HG02588 (cell line): Measurements from ENCODE around the gene SLC6A9.

Source experiments
- ATAC-seq: cut with Tn5 transposase; IDR thresholded peaks from one replicate; pipeline ENCODE4 v1.9.1; 2021; ENCODE audit warnings: mild to moderate bottlenecking, moderate library complexity; ENCODE audit not compliant: unreplicated experiment

The SLC6A9 gene

DNA sequence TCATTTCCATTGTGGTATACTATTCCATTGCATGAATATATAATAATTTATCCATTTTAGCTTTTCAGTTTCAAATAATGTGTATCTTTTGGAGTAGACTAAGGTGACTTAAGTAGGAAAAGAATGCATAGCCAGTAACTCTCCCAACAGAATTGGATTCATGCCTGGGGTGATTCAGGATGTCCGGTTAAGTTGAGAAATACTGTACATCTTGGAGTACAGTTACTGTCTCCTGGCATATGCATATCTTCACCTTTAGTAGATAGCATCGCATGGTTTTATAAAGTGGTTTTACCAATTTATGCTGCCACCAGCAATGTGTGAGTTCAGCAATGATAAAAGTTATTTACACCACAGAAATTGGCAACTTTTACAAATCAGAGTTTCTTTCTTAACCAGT lies 18.6 kb upstream of the SLC6A9 start:
- no peak for ATAC-seq

DNA sequence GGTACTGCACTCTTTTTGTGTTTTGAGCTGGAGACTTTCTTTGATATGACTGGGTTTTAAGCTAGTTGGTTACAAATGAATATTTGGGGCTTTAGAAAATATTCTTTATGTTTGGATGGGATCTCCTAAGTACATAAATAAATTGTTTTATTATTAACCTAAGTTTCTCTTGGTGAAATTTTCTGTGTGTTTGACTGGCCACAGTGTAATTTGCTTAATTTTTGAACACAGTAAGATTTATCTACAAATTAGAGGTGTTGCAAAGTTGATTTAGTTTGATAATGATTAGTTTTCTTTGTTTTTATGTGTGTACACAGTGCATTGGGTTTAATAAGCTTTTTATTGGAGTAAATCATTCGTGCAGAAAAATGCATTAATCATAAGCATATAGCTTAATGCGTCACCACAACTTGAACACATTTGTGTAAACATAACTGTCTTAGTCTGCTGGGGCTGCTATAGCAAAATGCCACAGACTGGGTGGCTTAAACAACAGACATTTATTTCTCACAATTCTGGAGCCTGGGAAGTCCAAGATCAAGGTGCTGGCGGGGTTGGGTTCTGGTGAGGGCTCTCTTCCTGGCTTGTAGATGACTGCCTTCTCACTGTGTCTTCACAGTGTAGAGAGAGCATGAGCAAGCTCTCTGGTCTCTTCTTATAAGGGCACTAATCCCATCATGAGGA lies 17.4 kb upstream of the SLC6A9 start:
- ATAC-seq: no peak

DNA sequence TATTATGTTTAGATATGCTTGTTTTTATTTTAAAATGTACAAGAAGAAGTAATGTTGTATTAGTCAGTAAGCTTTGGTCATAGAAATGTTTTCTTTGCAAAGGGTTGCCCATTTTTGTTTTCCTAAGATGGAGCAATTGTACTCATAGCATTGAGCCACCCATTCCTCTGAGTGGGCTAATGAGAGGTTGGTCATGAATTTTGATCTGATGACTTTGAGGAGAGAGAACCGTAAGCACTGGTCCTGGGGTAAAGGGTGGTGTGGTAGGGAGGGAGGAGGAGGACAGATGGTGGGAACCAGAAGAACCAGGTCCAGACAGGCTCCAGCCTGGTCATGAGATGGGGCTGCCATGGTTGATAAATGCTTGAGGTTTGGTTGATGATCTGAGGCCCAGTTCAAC lies 15.9 kb upstream of the SLC6A9 start:
- no peak for ATAC-seq

DNA sequence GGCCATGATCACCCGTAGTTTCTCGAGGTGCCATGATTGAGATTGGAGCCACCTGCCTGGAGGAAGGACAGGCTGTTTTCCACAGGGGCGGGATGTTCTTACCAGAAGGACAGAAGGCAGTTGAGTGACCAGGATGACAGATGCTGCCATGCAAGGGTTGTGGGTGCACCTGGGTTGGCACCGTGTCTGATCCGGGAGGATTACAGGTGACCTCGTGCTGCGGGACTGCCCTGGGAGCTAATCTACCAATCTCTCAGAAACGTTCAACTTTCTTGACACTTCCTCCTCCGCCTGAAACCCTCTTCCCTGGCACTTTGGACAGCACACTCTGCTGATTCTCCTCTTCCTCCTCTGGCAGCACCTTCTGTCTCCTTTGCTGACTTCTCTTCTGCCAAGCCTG lies 13.8 kb upstream of the SLC6A9 start:
- ATAC-seq: no peak

DNA sequence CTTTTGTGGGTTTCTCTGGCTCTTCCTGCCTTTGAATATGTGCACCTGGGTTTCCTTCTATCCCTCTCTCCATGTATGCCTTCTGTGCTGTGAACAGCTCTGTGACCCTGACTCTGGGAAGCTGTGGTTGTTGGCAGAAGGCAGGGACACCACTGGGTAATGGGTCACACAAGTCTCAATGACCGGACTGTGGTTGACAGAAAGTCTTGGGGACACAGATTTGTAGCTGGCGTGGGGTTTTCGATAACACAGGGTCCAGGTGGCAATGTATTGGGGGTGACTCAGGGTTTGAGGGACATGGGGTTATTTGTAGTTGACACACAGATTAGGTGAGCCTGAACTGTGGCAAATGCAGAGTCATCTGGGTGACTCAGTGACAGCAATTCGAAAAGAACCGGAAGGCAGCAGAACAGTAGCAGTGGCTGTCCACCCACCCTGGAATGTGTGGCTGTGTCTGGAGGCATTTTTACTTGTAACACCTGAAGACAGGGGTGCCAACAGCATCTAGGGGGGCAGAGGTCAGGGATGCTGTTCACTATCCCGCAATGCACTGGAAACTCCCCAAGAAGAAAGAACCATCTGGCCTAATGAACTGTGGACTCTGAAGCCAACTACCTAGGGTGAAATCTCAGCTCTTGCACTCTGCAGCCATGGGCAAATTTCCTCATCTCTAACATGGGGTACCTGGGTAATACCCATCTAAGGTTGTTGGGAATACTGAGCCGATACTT lies 13.0 kb upstream of the SLC6A9 start:
- ATAC-seq: no peak

DNA sequence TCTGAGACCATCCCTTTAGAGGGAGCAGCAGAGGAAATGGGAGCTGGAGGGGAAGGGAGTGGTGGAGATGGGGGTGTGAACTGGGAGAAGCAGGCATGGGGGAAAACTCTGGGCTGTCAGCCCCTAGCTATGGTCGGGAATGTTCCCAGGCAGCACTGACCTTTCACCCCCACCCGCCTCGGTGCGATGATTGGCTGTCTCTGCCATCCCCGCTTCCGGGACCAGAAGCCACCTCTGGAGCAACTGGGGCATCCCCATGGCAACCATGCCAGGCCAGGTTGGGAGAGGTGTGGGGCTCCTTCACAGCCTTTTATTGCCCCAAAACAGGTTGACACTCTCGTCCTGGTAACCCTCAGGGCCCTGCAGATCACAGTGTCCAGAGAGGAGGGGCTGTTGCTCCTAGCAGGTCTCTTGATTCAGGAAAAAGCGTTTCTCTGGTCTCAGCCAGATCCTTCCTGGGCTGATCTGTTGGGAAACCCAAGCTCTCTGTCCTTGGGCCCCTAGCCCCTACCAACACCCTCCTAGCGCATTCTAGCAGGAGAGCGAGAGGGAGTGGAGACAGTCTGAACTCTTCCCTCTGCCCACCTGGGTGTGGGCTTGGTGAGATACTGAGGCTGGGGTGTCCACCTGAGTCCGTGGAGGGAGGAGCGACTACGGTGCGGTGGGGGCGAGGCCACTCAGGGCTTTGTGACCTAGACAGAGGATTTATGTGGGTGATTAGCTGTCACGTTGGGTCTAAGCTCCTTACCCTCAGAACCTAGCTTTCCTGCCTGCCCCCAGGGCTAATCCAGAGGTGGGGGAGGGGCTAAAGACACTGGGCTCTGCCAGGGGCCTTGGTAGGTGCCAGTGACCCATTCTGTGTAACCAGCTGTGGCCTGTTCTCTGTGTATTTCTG lies 12.2 kb upstream of the SLC6A9 start:
- ATAC-seq: no peak

DNA sequence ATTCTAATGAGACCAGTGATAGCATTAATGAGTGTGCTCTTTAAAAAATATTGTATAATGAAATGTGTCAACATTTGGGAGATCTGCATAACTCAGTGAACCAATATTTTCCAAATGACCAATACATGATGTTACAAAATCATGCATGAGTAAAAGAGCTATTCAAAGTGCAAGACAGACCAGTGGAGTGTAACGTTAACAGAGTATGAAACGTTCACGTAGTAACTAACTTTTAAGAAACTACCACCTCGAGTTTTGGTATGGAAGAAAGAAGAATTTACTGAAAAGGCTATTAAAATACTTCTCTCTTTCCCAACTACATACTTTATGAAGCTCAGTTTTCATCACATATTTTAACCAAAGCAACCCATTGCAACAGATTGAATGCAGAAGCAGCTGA lies 9.6 kb upstream of the SLC6A9 start:
- no peak for ATAC-seq

DNA sequence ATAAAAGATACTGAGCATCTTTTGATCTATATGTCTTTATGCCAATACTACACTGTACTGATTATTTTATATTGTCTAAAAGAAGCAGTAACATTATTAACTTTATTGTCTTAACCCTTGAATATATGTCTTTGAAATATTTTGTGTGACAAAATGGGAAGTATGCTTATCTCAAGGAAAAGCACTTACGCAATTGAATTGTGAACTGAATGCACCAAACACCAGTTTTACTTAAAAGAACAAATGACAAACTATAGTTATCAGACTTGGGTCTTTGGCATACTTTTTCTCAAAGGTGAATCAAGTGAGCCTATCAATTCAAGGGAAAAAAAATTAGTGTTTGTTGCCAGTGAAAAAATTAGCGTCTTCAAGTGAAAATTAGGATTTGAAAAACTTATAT lies 9.2 kb upstream of the SLC6A9 start:
- ATAC-seq: no peak

DNA sequence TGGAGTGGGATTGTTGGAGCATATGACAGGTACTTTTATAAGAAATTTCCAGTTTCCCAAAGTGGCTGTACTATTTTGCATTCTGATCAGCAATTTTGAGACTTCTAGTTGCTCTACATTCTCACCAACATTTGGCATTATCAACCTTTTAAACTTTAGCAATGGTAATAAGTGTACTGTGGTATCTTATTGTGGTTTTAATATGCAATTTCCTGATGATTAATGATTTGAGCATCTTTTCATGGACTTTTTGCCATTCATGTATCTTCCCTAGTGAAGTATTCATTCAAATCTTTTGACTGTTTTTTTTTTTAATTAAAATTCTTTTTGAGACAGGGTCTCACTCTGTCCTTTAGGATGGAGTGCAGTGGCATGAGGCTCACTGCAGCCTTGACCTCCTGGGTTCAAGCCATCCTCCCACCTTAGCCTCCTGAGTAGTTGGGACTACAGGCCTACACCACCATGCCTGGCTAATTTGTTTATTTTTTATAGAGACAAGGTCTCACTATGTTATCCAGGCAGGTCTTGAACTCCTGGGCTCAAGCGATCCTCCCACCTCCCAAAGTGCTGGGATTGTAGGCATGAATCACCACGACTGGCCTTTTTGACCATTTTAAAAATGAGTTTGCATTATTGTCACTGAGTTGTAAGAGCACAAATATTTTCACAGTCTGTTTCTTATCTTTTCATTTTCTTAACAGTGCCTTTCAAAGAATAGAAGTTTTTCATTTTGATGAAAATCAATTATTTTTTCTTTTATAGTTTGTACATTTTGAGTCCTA lies 7.8 kb upstream of the SLC6A9 start:
- ATAC-seq: no peak

DNA sequence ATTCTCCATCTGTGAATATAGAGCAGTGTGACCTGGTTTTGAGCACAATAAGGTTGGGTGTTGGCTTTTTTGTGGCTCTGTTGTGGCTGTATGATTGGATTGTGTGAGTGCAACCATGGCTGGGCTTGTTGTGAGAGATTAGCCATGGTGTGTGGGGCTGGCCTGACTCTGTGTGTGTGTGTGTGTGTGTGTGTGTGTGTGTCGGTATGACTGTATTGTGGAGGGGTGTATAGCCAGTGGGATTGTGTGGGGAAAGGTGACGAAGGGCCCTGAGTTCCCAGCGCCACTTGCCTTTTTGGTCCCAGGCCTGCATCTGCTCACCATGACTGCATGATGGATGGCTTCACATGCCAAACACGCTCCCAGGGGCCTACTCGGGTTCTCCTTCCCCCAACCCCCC lies 5.9 kb upstream of the SLC6A9 start:
- ATAC-seq: no peak

DNA sequence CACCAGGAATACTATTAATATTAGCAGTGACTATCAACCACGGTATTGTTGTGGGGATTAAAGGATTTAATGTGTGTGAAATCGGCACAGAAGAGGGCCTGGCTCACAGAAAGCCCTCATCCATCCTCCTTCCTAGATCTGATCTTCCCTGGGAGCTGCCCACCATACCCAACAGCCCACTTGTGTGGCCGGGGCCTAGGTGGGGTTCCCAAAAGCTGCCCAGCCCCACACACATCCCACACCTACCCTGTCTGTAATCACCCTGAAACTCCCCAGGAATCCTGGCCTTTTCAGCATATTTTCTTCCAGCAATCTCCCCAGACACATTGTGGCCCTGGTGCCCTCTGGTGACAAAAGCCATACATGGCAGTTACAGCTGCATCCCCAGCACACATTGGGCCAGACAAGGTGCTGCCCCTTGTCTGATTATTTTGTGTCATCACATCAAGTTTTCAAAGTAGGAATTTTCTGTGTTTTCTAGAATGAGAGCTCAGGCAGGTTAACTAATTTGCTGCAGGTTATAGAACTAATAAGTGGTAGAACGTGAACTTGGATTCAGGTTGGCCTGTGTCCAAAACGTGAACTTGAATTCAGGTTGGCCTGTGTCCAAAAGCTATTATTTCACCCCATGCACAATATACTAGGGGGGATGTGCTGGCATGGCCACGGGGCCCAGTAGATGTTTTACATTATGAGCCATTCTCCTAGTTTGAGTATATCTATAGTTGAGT lies 5.3 kb upstream of the SLC6A9 start:
- no peak for ATAC-seq

DNA sequence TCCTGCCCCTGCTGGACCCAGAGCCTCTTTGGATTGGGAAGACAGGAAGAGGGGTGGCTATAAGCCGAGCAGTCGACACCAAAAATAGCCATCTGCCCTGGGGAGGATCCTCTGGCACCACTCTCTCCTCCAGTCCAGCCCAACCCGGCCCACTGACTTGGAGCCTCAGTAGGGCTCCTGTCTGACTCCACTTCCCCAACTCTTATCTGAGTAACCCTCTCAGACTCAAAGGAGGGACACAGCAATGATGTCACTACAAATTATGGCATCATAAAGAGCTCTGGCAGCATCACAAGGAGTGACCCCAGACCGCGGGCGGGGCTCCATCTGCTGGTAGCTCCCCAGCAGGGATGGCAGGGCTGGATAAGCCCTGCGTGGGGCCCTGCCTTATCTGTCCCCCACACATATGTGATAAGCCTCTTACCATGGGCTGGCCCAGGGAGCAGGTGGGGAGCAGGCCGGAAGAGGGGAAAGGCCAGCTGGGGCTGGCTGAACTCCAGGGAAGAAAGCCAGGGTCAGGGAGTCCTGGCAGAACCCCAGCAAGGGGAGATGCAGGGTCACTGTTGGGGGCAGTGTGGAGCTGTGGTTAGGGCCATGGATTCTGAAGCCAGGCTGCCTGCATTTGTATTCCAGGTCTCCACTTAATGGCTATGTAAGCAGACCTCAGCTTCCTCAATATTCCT lies 4.6 kb upstream of the SLC6A9 start:
- no peak for ATAC-seq

DNA sequence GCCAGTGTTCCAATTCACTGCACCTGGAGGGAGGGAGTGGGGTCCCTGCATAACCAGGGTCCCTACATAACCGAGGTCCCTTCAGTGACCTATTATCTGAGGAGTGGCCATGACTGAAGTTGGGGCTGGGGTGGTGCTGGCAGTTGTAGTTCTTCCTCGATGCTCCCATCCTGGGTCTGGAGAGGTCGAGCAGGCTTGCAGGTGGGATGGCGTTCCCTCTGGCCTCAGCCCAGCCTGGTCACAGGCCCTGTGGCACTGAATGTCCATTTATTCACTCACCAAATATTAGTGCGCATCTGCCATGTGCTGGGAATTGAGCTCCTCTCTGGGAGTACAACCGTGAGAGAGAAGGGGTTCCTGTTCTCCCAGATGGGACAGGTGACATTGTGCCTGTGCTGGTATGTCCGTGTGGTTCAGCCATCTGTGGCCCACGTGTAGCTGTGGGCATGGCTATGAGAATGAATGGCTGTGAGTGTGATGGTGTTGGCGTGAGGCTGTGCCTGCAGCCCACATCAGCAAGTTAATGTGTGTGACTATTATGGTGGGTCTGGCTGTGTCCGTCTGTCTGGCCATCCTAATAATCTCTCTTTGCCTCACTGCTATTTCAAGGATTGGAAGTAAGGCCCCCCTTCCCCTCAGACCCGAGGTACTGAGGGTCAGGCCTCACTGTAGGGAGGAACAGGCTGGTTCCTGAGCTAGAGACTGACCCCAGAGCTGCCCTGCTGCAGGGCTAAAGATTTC lies 3.9 kb upstream of the SLC6A9 start:
- ATAC-seq: no peak

DNA sequence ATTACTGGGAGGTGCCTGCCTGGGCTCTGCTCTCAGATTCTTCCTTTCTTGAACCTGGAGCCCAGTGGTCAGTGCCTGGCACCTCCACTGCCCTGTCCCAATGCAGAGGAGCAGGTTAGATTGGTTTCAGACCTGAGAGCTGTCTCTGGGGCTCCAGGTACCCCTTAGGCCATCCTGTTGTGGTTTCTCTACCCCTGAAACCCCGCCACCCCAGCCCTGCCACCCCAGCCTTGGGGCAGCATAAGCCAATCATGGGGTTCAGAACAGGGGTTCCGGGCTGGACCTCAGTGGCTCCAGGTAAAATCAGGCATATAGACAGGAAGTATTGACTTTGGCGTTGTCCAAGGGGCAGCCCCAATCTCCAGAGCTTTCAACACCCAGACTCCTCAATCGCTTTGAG lies 3.2 kb upstream of the SLC6A9 start:
- ATAC-seq: no peak

DNA sequence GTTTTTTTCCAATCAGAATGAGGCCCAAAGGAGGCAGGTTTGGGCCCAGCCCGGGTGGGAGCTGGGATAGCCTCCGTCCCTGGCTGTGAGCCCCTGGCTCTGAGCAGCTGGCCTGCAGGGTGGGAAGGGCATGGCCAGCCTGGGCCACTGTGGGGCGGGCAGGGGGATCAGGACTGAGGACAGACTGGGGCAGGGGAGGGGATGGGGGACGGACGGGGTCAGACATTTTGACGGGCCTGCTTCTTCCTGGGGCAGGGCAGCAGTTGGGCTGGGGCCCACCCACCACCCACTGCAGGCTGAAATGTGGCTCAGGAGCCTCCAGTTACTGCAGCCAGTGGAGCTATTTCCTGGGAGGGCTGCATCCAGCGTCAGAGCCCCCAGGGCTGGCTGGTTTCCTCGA lies 2.5 kb upstream of the SLC6A9 start:
- no peak for ATAC-seq

DNA sequence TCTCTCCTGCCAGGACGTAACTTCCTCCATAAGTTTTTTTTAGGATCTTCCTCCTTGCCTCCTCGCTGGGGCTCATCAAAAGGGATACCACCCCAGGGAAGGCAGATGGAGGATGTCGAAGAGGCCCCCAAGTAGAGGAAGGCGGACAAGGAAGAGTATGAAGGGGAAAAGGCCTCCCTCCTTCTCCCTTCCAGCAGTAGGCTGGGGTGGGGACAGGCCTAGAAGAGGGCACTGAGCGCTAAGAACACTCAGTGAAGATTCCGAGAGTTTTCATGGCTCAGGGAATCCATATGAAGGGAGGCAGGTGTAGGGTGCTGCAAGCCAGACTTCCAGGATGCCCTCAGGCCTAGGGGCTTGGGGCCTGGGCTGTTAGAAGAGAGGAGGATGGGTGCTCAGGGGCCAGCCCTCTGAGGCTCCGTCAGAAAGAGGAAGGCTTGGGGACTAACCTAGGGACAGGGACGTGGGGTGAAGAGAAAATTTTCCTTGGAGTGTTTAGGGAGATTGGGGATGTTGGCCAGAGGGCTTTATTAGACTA lies 1.8 kb upstream of the SLC6A9 start:
- no peak for ATAC-seq

DNA sequence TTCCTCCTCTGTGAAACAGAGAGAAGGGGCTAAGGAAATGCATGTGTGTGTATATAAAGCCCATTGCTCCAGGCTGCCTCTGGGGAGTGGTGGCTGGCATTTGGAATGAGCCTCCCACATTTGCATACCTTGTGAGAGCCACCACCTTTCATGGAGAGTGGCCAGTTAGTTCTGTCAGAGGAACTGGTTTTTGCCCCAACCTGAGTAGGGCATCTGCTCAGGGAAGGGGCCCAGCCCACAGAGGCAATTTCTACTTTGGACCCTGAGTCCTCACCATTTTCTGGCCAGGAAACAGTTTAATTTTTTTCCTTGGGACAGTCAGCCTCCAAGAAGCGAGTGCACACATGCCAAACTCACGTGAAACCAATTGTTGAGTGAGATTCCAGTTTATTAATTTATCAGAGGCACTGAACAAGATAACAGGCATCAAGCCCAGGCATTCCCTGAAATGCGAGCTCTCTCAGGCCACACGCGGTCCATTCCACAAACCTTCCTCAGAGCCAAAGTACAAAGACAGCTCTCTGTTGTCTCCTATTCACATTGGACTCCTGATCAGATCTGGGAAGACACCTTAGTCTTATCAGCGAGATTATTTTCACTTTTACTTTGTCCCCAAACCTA lies 1.0 kb upstream of the SLC6A9 start:
- no peak for ATAC-seq

DNA sequence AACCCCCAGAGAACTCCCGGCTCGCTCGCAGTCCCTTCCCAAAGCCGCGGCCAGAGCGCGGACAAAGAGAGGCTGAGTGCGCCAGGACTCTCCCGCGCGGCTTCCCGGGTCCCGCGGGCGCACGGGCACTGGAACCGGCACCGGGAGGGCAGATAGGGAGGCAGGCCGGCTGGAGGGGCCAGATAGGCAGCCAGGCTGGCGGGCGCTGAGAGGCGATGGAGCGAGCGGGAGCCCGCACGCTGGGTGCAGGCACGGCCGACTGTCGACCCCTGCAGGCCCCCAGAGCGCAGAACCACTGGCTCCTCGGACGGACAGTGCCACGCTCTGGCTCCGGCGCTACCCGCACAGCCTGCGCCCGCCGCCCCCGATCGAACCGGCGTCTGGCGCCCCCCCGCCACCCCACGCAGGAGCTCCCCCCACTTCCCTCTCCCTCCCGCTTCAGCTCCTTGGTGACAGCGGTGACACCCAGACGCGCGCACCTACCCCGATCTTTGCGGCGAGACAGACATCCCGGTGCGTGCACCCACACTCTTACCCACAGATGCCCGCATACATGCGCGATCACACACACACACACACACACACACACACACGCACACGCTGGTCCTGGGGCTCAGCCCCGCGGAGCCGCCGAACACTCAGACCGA lies 534 bp downstream of the SLC6A9 start:
- ATAC-seq: peak; percentile 24
